Loucy (cell line): ENCODE measurements around the gene NFKB1.

Experiments
- EZH2phosphoT487 ChIP-seq: fragments of 200-600 bp; IDR thresholded peaks from 2 replicates; pipeline ENCODE4 v1.6.1; 2018; ENCODE audit warnings: antibody characterized with exemption, mild to moderate bottlenecking, moderate library complexity, borderline replicate concordance
- TF ChIP-seq, protein P1 (sequence below): fragments of 200-600 bp; sonication (generic); conservative IDR thresholded peaks from 2 replicates; pipeline ENCODE4 v1.5.1; 2014; ENCODE audit warnings: mild to moderate bottlenecking, antibody characterized with exemption, low read length

DNA sequence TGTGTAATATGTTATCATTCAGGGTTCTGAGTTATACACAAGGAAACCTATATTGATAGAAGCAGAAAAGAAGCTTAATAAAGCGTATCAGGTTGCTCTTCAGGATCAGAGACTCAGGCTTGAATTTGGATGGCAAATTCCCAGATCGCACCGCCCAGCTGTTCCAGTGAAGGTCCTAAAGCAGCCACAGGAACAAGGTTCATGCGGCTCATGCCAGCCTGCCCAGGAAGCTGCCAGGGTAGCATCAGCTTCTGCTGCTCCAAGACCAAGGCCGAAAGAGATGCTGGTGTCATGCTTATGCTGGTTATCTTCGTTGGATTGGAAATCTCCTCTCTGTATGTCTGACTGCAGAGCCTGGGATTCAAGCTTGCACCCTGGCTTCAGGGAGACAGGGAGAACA is 131.9 kb downstream of the NFKB1 start:
- TF ChIP-seq EZH2phosphoT487: no peak
- TF ChIP-seq, protein P1, sequence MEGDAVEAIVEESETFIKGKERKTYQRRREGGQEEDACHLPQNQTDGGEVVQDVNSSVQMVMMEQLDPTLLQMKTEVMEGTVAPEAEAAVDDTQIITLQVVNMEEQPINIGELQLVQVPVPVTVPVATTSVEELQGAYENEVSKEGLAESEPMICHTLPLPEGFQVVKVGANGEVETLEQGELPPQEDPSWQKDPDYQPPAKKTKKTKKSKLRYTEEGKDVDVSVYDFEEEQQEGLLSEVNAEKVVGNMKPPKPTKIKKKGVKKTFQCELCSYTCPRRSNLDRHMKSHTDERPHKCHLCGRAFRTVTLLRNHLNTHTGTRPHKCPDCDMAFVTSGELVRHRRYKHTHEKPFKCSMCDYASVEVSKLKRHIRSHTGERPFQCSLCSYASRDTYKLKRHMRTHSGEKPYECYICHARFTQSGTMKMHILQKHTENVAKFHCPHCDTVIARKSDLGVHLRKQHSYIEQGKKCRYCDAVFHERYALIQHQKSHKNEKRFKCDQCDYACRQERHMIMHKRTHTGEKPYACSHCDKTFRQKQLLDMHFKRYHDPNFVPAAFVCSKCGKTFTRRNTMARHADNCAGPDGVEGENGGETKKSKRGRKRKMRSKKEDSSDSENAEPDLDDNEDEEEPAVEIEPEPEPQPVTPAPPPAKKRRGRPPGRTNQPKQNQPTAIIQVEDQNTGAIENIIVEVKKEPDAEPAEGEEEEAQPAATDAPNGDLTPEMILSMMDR: no peak
